ENCODE data around the gene CPLANE1.
"Not testable (repeated sequence)": the region's sequence is repeated elsewhere in the genome, so short reads cannot be mapped to it uniquely, and the experiment has no call there.

CPLANE1 gene

GRCh38 chr5:37112383-37112991 is 136.7 kb downstream of the CPLANE1 start:
- DNase-seq: no peak

- DNase-seq: no peak
Observed at GRCh38 chr5:37111426-37112382, 137.5 kb downstream of the CPLANE1 start.

GRCh38 chr5:37110135-37110534 is 139.0 kb downstream of the CPLANE1 start:
- DNase-seq: no peak

GRCh38 chr5:37109338-37109737 is 139.8 kb downstream of the CPLANE1 start:
- no peak for DNase-seq

- DNase-seq: no peak
Observed at GRCh38 chr5:37103302-37103701, 145.9 kb downstream of the CPLANE1 start.

- DNase-seq: not testable (repeated sequence)
Observed at GRCh38 chr5:37099267-37099666, 149.9 kb downstream of the CPLANE1 start.

- not testable (repeated sequence) for DNase-seq
Observed at GRCh38 chr5:37093795-37094194, 155.4 kb downstream of the CPLANE1 start.

GRCh38 chr5:37090781-37091180 is 158.4 kb downstream of the CPLANE1 start:
- no peak for DNase-seq

- DNase-seq: no peak
Observed at GRCh38 chr5:37090123-37090726, 159.0 kb downstream of the CPLANE1 start.

- DNase-seq: no peak
Observed at GRCh38 chr5:37088009-37088408, 161.2 kb downstream of the CPLANE1 start.

GRCh38 chr5:37086466-37087173 is 162.6 kb downstream of the CPLANE1 start:
- peak; percentile 51 for DNase-seq

- not testable (repeated sequence) for DNase-seq
Observed at GRCh38 chr5:37086026-37086425, 163.2 kb downstream of the CPLANE1 start.

GRCh38 chr5:37082977-37083376 is 166.2 kb downstream of the CPLANE1 start:
- not testable (repeated sequence) for DNase-seq

GRCh38 chr5:37080697-37081096 is 168.5 kb downstream of the CPLANE1 start:
- no peak for DNase-seq

GRCh38 chr5:37077146-37077545 is 172.0 kb downstream of the CPLANE1 start:
- DNase-seq: no peak

GRCh38 chr5:37075399-37075950 is 173.7 kb downstream of the CPLANE1 start:
- DNase-seq: no peak

- no peak for DNase-seq
Observed at GRCh38 chr5:37071901-37072581, 177.1 kb downstream of the CPLANE1 start.

- DNase-seq: no peak
Observed at GRCh38 chr5:37071487-37071886, 177.7 kb downstream of the CPLANE1 start.

- no peak for DNase-seq
Observed at GRCh38 chr5:37064442-37064841, 184.7 kb downstream of the CPLANE1 start.

GRCh38 chr5:37063739-37064138 is 185.4 kb downstream of the CPLANE1 start:
- DNase-seq: no peak

GRCh38 chr5:37060030-37060429 is 189.1 kb downstream of the CPLANE1 start:
- DNase-seq: no peak

GRCh38 chr5:37056762-37057161 is 192.4 kb downstream of the CPLANE1 start:
- DNase-seq: no peak
